T-helper 1 cell treated with Interleukin-12 subunit alpha and Interleukin-12 subunit beta and Interleukin-4 antibody, amounts not matched to agents 30 μg/mL and 1 μg/mL, for 36 hours (primary cell): ENCODE data around the gene MRPS34.

Source experiments
- H3K27ac Mint-ChIP-seq: one replicate; pipeline ENCODE4 v1.8.0; 2021; ENCODE audit warnings: mild to moderate bottlenecking, mixed read lengths
- H3K27me3 Mint-ChIP-seq: one replicate; pipeline ENCODE4 v1.8.0; 2021; ENCODE audit warnings: low read depth, mixed read lengths
- H3K36me3 Mint-ChIP-seq: one replicate; pipeline ENCODE4 v1.8.0; 2021; ENCODE audit warnings: low read depth, mixed read lengths
- H3K4me1 Mint-ChIP-seq: one replicate; pipeline ENCODE4 v1.8.0; 2021; ENCODE audit warnings: low read depth, mixed read lengths
- H3K4me3 Mint-ChIP-seq: one replicate; pipeline ENCODE4 v1.8.0; 2021; ENCODE audit warnings: mild to moderate bottlenecking, moderate library complexity, mixed read lengths
- H3K9me3 Mint-ChIP-seq: one replicate; pipeline ENCODE4 v1.8.0; 2021; ENCODE audit warnings: mixed read lengths

Gene MRPS34

DNA sequence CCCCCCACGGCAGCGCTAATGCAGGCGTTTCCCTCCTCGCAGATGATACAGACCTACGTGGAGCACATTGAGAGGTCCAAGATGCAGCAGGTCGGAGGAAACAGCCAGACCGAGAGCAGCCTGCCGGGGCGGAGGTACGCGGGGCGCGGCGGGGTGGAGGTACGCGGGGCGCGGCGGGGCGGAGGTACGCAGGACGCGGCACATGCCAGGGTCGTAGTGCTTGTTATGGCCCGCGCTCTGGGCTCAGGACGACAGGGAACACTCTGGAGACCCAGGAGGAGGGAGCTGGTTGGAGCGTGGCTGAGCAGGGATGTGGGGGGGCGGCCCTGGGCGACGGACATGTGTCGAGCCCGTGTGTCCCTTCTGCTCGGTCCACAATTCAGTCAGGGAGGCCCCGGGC lies 43.5 kb downstream of the MRPS34 start:
- Mint-ChIP-seq H3K4me3 (no peak overlapping the region), H3K36me3 (peaks cover 24% of the 10 kb centered on the region), H3K9me3 (no peaks in the 10 kb centered on the region), H3K4me1 (no peaks in the 10 kb centered on the region), H3K27ac (no peak overlapping the region), H3K27me3 (no peaks in the 10 kb centered on the region)

- Mint-ChIP-seq H3K27me3 (no peaks in the 10 kb centered on the region), H3K27ac (no peak overlapping the region), H3K4me3 (no peak overlapping the region), H3K36me3 (peaks cover 24% of the 10 kb centered on the region), H3K9me3 (no peaks in the 10 kb centered on the region), H3K4me1 (no peaks in the 10 kb centered on the region)
Observed at GRCh38 chr16:1729026-1729425, 43.9 kb downstream of the MRPS34 start.

DNA sequence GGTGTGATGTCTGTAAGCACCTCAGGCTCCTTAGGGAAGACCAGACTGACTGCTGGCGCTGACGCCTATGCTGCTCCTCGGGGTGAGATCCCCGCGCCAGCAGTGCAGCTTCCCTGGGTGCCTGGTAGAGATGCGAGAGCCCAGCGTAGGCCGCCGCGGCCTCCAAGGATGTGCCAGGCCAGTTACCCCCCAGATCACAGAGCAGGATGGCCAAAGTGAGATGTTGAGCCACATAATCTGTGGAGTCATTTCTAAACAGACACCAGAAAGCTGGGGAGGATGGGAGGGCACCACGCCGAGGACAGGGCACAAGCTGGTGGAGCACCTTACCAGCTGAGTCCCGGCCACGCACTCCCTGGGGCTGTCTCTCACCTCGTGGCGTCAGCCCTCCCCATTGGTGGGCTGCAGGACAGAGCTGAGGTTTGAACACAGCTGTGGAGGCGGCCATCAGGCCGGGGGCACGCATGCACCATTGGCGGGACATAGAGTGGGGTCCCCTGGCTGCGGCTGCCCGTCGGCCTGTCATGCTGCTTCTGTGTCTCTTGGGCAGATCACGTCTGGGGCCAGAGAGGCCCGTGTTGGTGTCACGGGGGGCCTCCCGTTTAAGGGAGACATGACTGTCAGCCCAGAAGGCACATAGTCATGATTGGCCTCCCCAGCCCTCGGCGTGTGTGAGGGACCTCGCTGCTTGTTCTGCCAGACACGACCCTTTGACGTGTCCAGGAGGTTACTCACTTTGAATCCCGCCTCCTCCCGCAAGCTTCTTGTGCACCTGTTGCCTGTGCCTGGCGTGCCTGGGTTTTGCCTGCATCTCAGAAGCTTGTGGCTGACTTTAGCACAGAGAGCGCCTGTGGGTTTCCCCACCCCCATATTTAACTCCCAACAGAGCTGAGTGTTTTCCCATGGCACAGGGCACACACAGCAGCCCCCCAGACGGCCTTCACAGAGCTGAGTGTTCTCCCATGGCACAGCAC lies 45.0 kb downstream of the MRPS34 start:
- Mint-ChIP-seq H3K4me3 (no peak overlapping the region), H3K36me3 (peaks cover 18% of the 10 kb centered on the region), H3K27me3 (no peaks in the 10 kb centered on the region), H3K9me3 (no peaks in the 10 kb centered on the region), H3K27ac (no peak overlapping the region), H3K4me1 (peaks cover 7% of the 10 kb centered on the region)

- peak overlapping the region; percentile 1 for H3K27ac Mint-ChIP-seq
- H3K4me3 Mint-ChIP-seq = no peak overlapping the region
- H3K4me1 Mint-ChIP-seq = peaks cover 12% of the 10 kb centered on the region
- H3K27me3 Mint-ChIP-seq = no peaks in the 10 kb centered on the region
- no peaks in the 10 kb centered on the region for H3K9me3 Mint-ChIP-seq
- H3K36me3 Mint-ChIP-seq = peaks cover 15% of the 10 kb centered on the region
Observed at GRCh38 chr16:1726661-1727502, 46.1 kb downstream of the MRPS34 start.

GRCh38 chr16:1724491-1724890 lies 48.4 kb downstream of the MRPS34 start:
- Mint-ChIP-seq H3K4me1 (peaks cover 19% of the 10 kb centered on the region), H3K4me3 (no peak overlapping the region), H3K27me3 (no peaks in the 10 kb centered on the region), H3K36me3 (peaks cover 12% of the 10 kb centered on the region), H3K27ac (no peak overlapping the region), H3K9me3 (no peaks in the 10 kb centered on the region)

DNA sequence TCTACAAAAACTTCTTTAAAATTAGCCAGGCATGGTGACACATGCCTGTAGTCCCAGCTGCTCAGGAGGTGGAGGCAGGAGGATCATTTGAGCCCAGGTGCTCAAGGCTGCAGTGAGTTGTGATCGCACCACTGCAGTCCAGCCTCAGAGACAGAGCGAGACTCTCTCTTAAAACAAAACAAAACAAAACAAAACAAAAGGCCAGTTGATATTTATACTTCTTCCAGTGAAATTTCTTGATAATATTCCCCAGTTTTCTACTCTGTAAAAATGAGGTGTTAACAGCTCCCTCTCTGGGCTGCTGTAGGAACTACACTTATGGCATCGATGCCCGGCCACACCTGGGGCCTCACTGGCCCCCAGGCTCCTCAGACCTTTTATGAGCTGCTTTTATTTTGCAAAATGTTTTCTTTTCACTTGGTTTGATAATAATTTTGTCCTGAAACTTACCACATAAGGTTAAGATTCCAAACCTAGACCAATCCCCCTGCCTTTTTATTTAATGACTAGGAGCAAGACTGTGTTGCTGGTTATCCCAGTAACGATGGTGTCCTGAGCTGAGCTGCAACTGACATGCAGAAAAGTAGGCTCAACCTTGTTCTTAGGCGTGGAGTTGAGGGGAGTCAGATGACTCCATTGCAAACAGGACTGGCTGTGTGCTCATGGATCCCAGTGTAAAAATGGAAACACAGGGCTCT lies 49.3 kb downstream of the MRPS34 start:
- Mint-ChIP-seq H3K27me3 (no peaks in the 10 kb centered on the region), H3K4me3 (peak overlapping the region; percentile 54), H3K4me1 (peaks cover 20% of the 10 kb centered on the region), H3K27ac (peak overlapping the region; percentile 27), H3K36me3 (peaks cover 9% of the 10 kb centered on the region), H3K9me3 (no peaks in the 10 kb centered on the region)
